ENCODE measurements around the gene WASHC4. TPM values are rescaled to one million over a fixed set of nuclear protein-coding genes. Genes with fewer than 3 reads are reported as not detected.
"Not testable (repeated sequence)": the region's sequence is repeated elsewhere in the genome, so short reads cannot be mapped to it uniquely, and the experiment has no call there.

Gene WASHC4
- total RNA-seq, 1 experiment from 2014 or later, result 66.6 TPM

GRCh38 chr12:105116969-105117368, 9.4 kb downstream of the WASHC4 start:
- in situ Hi-C loops (cut with HindIII; ENCODE audit: low pct_unique_long_range_greater_than_20kb, low sequenced_read_pairs), result no loop called here
- DNase-seq (ENCODE audit: low read depth, low spot score), result no peak

- in situ Hi-C loops (cut with HindIII; ENCODE audit: low pct_unique_long_range_greater_than_20kb, low sequenced_read_pairs), result no loop called here
- no peak for DNase-seq (ENCODE audit: low read depth, low spot score)
Observed at GRCh38 chr12:105120551-105120950, 13.0 kb downstream of the WASHC4 start.

GRCh38 chr12:105138248-105138647, 30.7 kb downstream of the WASHC4 start:
- in situ Hi-C loops (cut with HindIII; ENCODE audit: low pct_unique_long_range_greater_than_20kb, low sequenced_read_pairs), result no loop called here
- DNase-seq (ENCODE audit: low read depth, low spot score), result no peak

- no peak for DNase-seq (ENCODE audit: low read depth, low spot score)
- in situ Hi-C loops (cut with HindIII; ENCODE audit: low pct_unique_long_range_greater_than_20kb, low sequenced_read_pairs), result no loop called here
Observed at GRCh38 chr12:105141320-105141922, 33.9 kb downstream of the WASHC4 start.

- no peak for DNase-seq (ENCODE audit: low read depth, low spot score)
- in situ Hi-C loops (cut with HindIII; ENCODE audit: low pct_unique_long_range_greater_than_20kb, low sequenced_read_pairs), result no loop called here
Observed at GRCh38 chr12:105142259-105142658, 34.7 kb downstream of the WASHC4 start.

- DNase-seq (ENCODE audit: low read depth, low spot score), result no peak
- in situ Hi-C loops (cut with HindIII; ENCODE audit: low pct_unique_long_range_greater_than_20kb, low sequenced_read_pairs), result no loop called here
Observed at GRCh38 chr12:105156260-105156659, 48.7 kb downstream of the WASHC4 start.

GRCh38 chr12:105157606-105158005, 50.1 kb downstream of the WASHC4 start:
- in situ Hi-C loops (cut with HindIII; ENCODE audit: low pct_unique_long_range_greater_than_20kb, low sequenced_read_pairs), result no loop called here
- DNase-seq (ENCODE audit: low read depth, low spot score), result no peak

GRCh38 chr12:105158876-105159275, 51.3 kb downstream of the WASHC4 start:
- no peak for DNase-seq (ENCODE audit: low read depth, low spot score)
- in situ Hi-C loops (cut with HindIII; ENCODE audit: low pct_unique_long_range_greater_than_20kb, low sequenced_read_pairs), result no loop called here

GRCh38 chr12:105162174-105162573, 54.6 kb downstream of the WASHC4 start:
- in situ Hi-C loops (cut with HindIII; ENCODE audit: low pct_unique_long_range_greater_than_20kb, low sequenced_read_pairs), result no loop called here

GRCh38 chr12:105164068-105164467, 56.5 kb downstream of the WASHC4 start:
- in situ Hi-C loops (cut with HindIII; ENCODE audit: low pct_unique_long_range_greater_than_20kb, low sequenced_read_pairs), result no loop called here
- DNase-seq (ENCODE audit: low read depth, low spot score), result no peak

More at GRCh38 chr12:105162174-105162573, 54.6 kb downstream of the WASHC4 start:
- DNase-seq (ENCODE audit: low read depth, low spot score), result no peak

GRCh38 chr12:105166736-105167135, 59.2 kb downstream of the WASHC4 start:
- in situ Hi-C loops (cut with HindIII; ENCODE audit: low pct_unique_long_range_greater_than_20kb, low sequenced_read_pairs), result no loop called here
- DNase-seq (ENCODE audit: low read depth, low spot score), result no peak

GRCh38 chr12:105167346-105167745, 59.8 kb downstream of the WASHC4 start:
- in situ Hi-C loops (cut with HindIII; ENCODE audit: low pct_unique_long_range_greater_than_20kb, low sequenced_read_pairs), result no loop called here
- no peak for DNase-seq (ENCODE audit: low read depth, low spot score)

- DNase-seq (ENCODE audit: low read depth, low spot score), result no peak
- in situ Hi-C loops (cut with HindIII; ENCODE audit: low pct_unique_long_range_greater_than_20kb, low sequenced_read_pairs), result no loop called here
Observed at GRCh38 chr12:105168006-105168405, 60.5 kb downstream of the WASHC4 start.

GRCh38 chr12:105170139-105170538, 62.6 kb downstream of the WASHC4 start:
- no peak for DNase-seq (ENCODE audit: low read depth, low spot score)
- in situ Hi-C loops (cut with HindIII; ENCODE audit: low pct_unique_long_range_greater_than_20kb, low sequenced_read_pairs), result no loop called here

GRCh38 chr12:105171691-105172436, 64.3 kb downstream of the WASHC4 start:
- in situ Hi-C loops (cut with HindIII; ENCODE audit: low pct_unique_long_range_greater_than_20kb, low sequenced_read_pairs), result no loop called here
- DNase-seq (ENCODE audit: low read depth, low spot score), result no peak

- DNase-seq (ENCODE audit: low read depth, low spot score), result no peak
- in situ Hi-C loops (cut with HindIII; ENCODE audit: low pct_unique_long_range_greater_than_20kb, low sequenced_read_pairs), result no loop called here
Observed at GRCh38 chr12:105175397-105175990, 68.0 kb downstream of the WASHC4 start.

GRCh38 chr12:105177208-105177607, 69.7 kb downstream of the WASHC4 start:
- in situ Hi-C loops (cut with HindIII; ENCODE audit: low pct_unique_long_range_greater_than_20kb, low sequenced_read_pairs), result no loop called here
- DNase-seq (ENCODE audit: low read depth, low spot score), result no peak

GRCh38 chr12:105179114-105179513, 71.6 kb downstream of the WASHC4 start:
- DNase-seq (ENCODE audit: low read depth, low spot score); in situ Hi-C loops (cut with HindIII; ENCODE audit: low pct_unique_long_range_greater_than_20kb, low sequenced_read_pairs): not testable (repeated sequence)

- DNase-seq (ENCODE audit: low read depth, low spot score); in situ Hi-C loops (cut with HindIII; ENCODE audit: low pct_unique_long_range_greater_than_20kb, low sequenced_read_pairs): not testable (repeated sequence)
Observed at GRCh38 chr12:105183406-105183805, 75.9 kb downstream of the WASHC4 start.

Data from SK-MEL-5 (cell line).